GM12878 (cell line): ENCODE results near the gene PEX26. TPM values are rescaled to one million over a fixed set of nuclear protein-coding genes. Genes with fewer than 3 reads are reported as not detected.

Source experiments
- ATAC-seq: fragments of 200-7000 bp; cut with Tn5 transposase; 3 replicates; pipeline ENCODE4 v1.9.1; 2020; ENCODE audit warnings: mild to moderate bottlenecking, moderate library complexity
- BruUV-seq: library from RNA; stranded (reverse); fragments of 400-500 nt; replicated peaks from 2 replicates; lab custom pipeline; 2021; lab: Mats Ljungman, UMichigan
- CTCF ChIA-PET: fragments of 300-600 bp; sonication (Branson Sonifier 250); formaldehyde crosslinking; extraction: SDS; loops from one replicate; lab custom pipeline; 2021; ENCODE audit warnings: inconsistent platforms; lab: Yijun Ruan, JAX
- POLR2A ChIA-PET: fragments of 350-600 bp; formaldehyde crosslinking; extraction: SDS; loops from one replicate; lab custom pipeline; 2021; ENCODE audit warnings: inconsistent platforms; lab: Charles Lee
- RAD21 ChIA-PET: fragments of 300-600 bp; sonication (Branson Sonifier 250); formaldehyde crosslinking; loops from one replicate; lab custom pipeline; 2023; ENCODE audit warnings: antibody characterized with exemption; ENCODE audit not compliant: unreplicated experiment; lab: Charles Lee
- SMC1A ChIA-PET: fragments of 300-600 bp; sonication (Branson Sonifier 250); formaldehyde crosslinking; loops from one replicate; lab custom pipeline; 2023; ENCODE audit not compliant: unreplicated experiment, uncharacterized antibody; lab: Charles Lee
- DNase-seq: peaks from one replicate; pipeline ENCODE4 v3.0.0-alpha.2; 2011; ENCODE audit warnings: low read depth, low spot score
- FAIRE-seq: peaks from 3 replicates; lab custom pipeline; 2011; peaks lifted over from hg19 to GRCh38; lab: Jason Lieb, UNC
- H2AFZ ChIP-seq: 2 replicates; pipeline ENCODE4 v1.6.0; 2011; ENCODE audit warnings: low read depth, low read length, control low read depth; ENCODE audit not compliant: control insufficient read depth
- H3K27ac ChIP-seq: 2 replicates; pipeline ENCODE4 v1.5.1; 2011; ENCODE audit warnings: control low read depth; ENCODE audit not compliant: control insufficient read depth, insufficient read depth
- H3K27me3 ChIP-seq, 2 experiments: replicated peaks in 1 of 2; 2 replicates each; pipeline versions ENCODE4 v1.6.0 to v1.6.1; 2011; ENCODE audit warnings: low read length in 1 of 2; ENCODE audit not compliant: control insufficient read depth in 2 of 2, insufficient read depth in 2 of 2
- H3K36me3 ChIP-seq, 2 experiments: 2 replicates each; pipeline ENCODE4 v1.5.1; 2011; ENCODE audit warnings: low read length in 1 of 2; ENCODE audit not compliant: control insufficient read depth in 2 of 2, insufficient read depth in 2 of 2
- H3K4me1 ChIP-seq: 2 replicates; pipeline ENCODE4 v1.6.1; 2011; ENCODE audit warnings: mild to moderate bottlenecking, low read length, moderate library complexity, mixed read lengths; ENCODE audit not compliant: control insufficient read depth, insufficient read depth
- H3K4me2 ChIP-seq: 2 replicates; pipeline ENCODE4 v1.6.0; 2011; ENCODE audit warnings: control low read depth; ENCODE audit not compliant: control insufficient read depth, insufficient read depth
- H3K4me3 ChIP-seq: fragments of 200-600 bp; sonication (generic); 2 replicates; pipeline ENCODE4 v1.5.1; 2016
- H3K79me2 ChIP-seq: 2 replicates; pipeline ENCODE4 v1.6.0; 2011; ENCODE audit warnings: low read length; ENCODE audit not compliant: control insufficient read depth, insufficient read depth
- H3K9ac ChIP-seq: 2 replicates; pipeline ENCODE4 v1.8.0; 2011; ENCODE audit warnings: low read length, control low read depth, mixed read lengths; ENCODE audit not compliant: control insufficient read depth, insufficient read depth
- H3K9me3 ChIP-seq: replicated peaks from 3 replicates; pipeline ENCODE4 v1.5.1; 2011; ENCODE audit warnings: mild to moderate bottlenecking, low read length; ENCODE audit not compliant: control insufficient read depth, insufficient read depth
- H4K20me1 ChIP-seq: 2 replicates; pipeline ENCODE4 v1.6.0; 2011; ENCODE audit not compliant: control insufficient read depth, insufficient read depth
- CBX5 ChIP-seq: sonication (generic); IDR thresholded peaks from 2 replicates; pipeline ENCODE4 v1.6.1; 2016; ENCODE audit warnings: low read depth, moderate library complexity, mild to moderate bottlenecking, inconsistent platforms
- HDGF ChIP-seq: fragments of 450-650 bp; IDR thresholded peaks from 2 replicates; pipeline ENCODE4 v1.6.1; 2016; ENCODE audit warnings: antibody characterized with exemption
- HSF1 ChIP-seq: fragments of 150-350 bp; IDR thresholded peaks from 2 replicates; pipeline ENCODE4 v1.6.1; 2014; ENCODE audit warnings: mild to moderate bottlenecking, low read depth, low read length
- KLF5 ChIP-seq: fragments of 450-650 bp; IDR thresholded peaks from 2 replicates; pipeline ENCODE4 v1.6.1; 2014; ENCODE audit warnings: mild to moderate bottlenecking; ENCODE audit not compliant: partially characterized antibody
- MXI1 ChIP-seq: fragments of 150-350 bp; IDR thresholded peaks from 2 replicates; pipeline ENCODE4 v1.6.1; 2011; ENCODE audit warnings: low read depth, mild to moderate bottlenecking, inconsistent platforms, low read length, improper control_type of control experiment
- RBBP5 ChIP-seq: fragments of 200-600 bp; sonication (generic); conservative IDR thresholded peaks from 2 replicates; pipeline ENCODE4 v1.6.1; 2016
- RELA ChIP-seq: fragments of 450-650 bp; IDR thresholded peaks from 2 replicates; pipeline ENCODE4 v1.8.0; 2014; ENCODE audit warnings: borderline replicate concordance; ENCODE audit not compliant: partially characterized antibody
- SPI1 ChIP-seq: IDR thresholded peaks from 2 replicates; pipeline ENCODE4 v1.6.1; 2011; ENCODE audit warnings: low read depth, mild to moderate bottlenecking, low read length, moderate library complexity, borderline replicate concordance; ENCODE audit not compliant: insufficient read depth
- SUPT20H ChIP-seq: IDR thresholded peaks from 2 replicates; pipeline ENCODE4 v1.6.1; 2011; ENCODE audit warnings: low read depth, mild to moderate bottlenecking, low read length, moderate library complexity, borderline replicate concordance; ENCODE audit not compliant: control insufficient read depth
- USF2 ChIP-seq: IDR thresholded peaks from 2 replicates; pipeline ENCODE4 v1.6.1; 2011; ENCODE audit warnings: low read depth, low read length, improper control_type of control experiment, borderline replicate concordance
- ZBTB33 ChIP-seq: fragments of 450-650 bp; IDR thresholded peaks from 2 replicates; pipeline ENCODE4 v1.6.1; 2017; ENCODE audit warnings: mild to moderate bottlenecking
- WGBS: methylation state at CpG from one replicate; pipeline ENCODE4 v1.1.6; 2016; ENCODE audit warnings: low lambda C conversion rate; ENCODE audit not compliant: insufficient replicate concordance, insufficient coverage; ENCODE audit errors: missing lambda C conversion rate; 5-methylcytosine and 5-hydroxymethylcytosine counted together
- in situ Hi-C: fragments of 300-500 bp; cut with MboI; formaldehyde crosslinking; loops from 9 replicates; pipeline ENCODE4 v1.14.3; 2018; ENCODE audit warnings: mixed read lengths
- intact Hi-C: fragments of 100-400 bp; cut with micrococcal nuclease; formaldehyde crosslinking; loops from one replicate; pipeline ENCODE4 v1.14.2; 2022; ENCODE audit not compliant: unreplicated experiment
- polyA plus RNA-seq, 11 experiments: library from polyadenylated mRNA; depleted of rRNA in 4 of 11; unstranded in 6 of 11; stranded (reverse) in 5 of 11; fragments of >200 nt; fragmentation: Nextera tagmentation in 4 of 11; fragmentation: Illumina TruSeq in 1 of 11; extraction: Ambion mirVana in 4 of 11; extraction: Trizol in 1 of 11; gene quantifications; 1 replicate in 1 of 11; 2 replicates in 10 of 11; pipeline versions ENCODE4 v1.2.1 to v1.2.3, GENCODE V29; 2011 to 2016; ENCODE audit warnings: inconsistent platforms in 2 of 11, missing spikeins in 2 of 11, low read depth in 1 of 11
- total RNA-seq, 4 experiments: library from RNA; depleted of rRNA in 3 of 4; stranded (reverse); fragments of >200 nt in 3 of 4; fragmentation: Illumina TruSeq in 1 of 4; extraction: Trizol in 1 of 4; gene quantifications; 2 replicates each; pipeline versions ENCODE4 v1.2.1 to v1.2.3, GENCODE V29; 2013 to 2021

PEX26 gene
- total and polyA plus RNA-seq, 10 of the 15 experiments (the other 5 are each of a cell fraction or from before 2014, with no cell fraction given), result 0.79 to 50.8 (median 22.4) TPM

GRCh38 chr22:18032455-18033101, 45.2 kb upstream of the PEX26 start:
- no TSS peak for BruUV-seq
- POLR2A ChIA-PET, result no interaction called here
- SMC1A ChIA-PET, result interaction anchor here (0.7 to 1.5 kb wide), 2 partner anchors 25 to 67 kb away, joined by 4 read pairs; no protein-coding TSS in a partner anchor
- CTCF ChIA-PET, result no interaction called here
- intact Hi-C loops, result no loop called here
- H3K4me1 ChIP-seq, result peaks cover 5% of the 10 kb centered on the region; the same call in 1 of the 2 replicates
- no peaks in the 10 kb centered on the region for H3K9me3 ChIP-seq
- H3K79me2 ChIP-seq, result no peaks in the 10 kb centered on the region
- FAIRE-seq (no peak), ATAC-seq (no peak), DNase-seq (no peak)
- in situ Hi-C loops, result no loop called here
- no peak overlapping the region for H3K9ac ChIP-seq
- no peaks in the 10 kb centered on the region for H3K36me3 ChIP-seq
- H2AFZ ChIP-seq, result no peak overlapping the region
- no peaks in the 10 kb centered on the region for H3K27me3 ChIP-seq
- TF ChIP-seq HDGF (no peak), MXI1 (no peak), RBBP5 (no peak), HSF1 (no peak), SUPT20H (no peak), CBX5 (no peak), RELA (no peak), KLF5 (no peak), SPI1 (no peak), ZBTB33 (no peak), USF2 (no peak)
- WGBS, result 62% methylated on average over 6 of the region's 6 CpGs
- RAD21 ChIA-PET, result no interaction called here
- no peak overlapping the region for H3K4me3 ChIP-seq
- no peak overlapping the region for H3K4me2 ChIP-seq
- H3K27ac ChIP-seq, result no peak overlapping the region
- H4K20me1 ChIP-seq, result no peaks in the 10 kb centered on the region
